NCI-H1436 (cell line): ENCODE results near the gene BDNF.
"Not testable (repeated sequence)": the region's sequence is repeated elsewhere in the genome, so short reads cannot be mapped to it uniquely, and the experiment has no call there.

Source experiments
- DNase-seq: peaks from one replicate; lab custom pipeline; 2025; lab: John Stamatoyannopoulos, UW

BDNF gene

DNA sequence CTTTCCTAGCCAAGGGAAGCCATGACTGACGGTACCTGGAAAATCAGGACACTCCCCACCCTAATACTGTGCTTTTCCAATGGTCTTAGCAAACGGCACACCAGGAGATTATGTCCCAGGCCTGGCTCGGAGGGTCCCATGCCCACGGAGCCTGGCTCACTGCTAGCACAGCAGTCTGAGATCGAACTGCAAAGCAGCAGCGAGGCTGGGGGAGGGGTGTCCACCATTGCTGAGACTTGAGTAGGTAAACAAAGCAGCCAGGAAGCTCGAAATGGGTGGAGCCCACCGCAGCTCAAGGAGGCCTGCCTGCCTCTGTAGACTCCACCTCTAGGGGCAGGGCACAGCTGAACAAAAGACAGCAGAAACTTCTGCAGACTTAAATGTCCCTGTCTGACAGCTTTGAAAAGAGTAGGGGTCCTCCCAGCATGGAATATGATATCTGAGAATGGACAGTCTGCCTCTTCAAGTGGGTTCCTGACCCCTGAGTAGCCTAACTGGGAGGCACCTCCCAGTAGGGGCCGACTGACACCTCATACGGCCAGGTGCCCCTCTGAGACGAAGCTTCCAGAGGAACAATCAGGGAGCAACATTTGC is 34.6 kb downstream of the BDNF start:
- DNase-seq = not testable (repeated sequence)

DNA sequence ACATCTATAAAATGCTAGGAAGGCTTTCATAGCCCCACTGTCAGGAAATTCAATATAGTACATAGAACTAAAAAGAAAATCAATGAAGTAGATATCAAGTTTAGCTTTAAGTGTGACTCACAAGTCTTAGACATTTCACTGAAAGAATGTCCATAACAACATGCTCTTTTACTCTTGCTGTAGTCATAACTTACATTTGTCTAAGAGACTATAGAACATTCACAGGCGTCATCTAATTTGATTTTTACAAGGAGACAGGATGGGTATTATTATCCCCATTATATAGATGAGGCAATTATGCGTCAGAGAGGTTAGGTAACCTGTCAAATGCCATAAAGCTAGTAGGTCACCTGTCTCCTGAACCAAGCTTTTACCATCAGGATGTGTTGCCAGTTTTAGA is 36.9 kb downstream of the BDNF start:
- DNase-seq = no peak

DNA sequence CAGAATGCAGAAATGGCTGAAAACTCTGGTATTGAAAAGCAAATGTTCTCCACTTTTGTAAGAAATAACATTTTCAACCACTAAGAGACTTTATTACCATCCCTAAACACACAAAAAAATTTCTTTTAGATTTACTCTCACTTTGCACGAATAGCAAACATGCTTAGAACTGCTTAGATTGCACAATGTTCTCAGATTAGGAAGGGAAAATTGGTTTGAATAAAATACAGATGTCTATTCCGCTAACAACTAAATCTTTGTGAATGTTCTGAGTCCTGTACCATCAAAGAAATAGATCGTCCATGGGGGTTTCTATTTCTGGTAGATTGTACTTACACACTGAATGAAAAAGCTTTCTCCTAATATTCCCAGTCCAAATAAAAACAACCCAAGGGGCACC is 40.1 kb downstream of the BDNF start:
- no peak for DNase-seq

- DNase-seq = no peak
Observed at GRCh38 chr11:27658535-27659236, 41.6 kb downstream of the BDNF start.

DNA sequence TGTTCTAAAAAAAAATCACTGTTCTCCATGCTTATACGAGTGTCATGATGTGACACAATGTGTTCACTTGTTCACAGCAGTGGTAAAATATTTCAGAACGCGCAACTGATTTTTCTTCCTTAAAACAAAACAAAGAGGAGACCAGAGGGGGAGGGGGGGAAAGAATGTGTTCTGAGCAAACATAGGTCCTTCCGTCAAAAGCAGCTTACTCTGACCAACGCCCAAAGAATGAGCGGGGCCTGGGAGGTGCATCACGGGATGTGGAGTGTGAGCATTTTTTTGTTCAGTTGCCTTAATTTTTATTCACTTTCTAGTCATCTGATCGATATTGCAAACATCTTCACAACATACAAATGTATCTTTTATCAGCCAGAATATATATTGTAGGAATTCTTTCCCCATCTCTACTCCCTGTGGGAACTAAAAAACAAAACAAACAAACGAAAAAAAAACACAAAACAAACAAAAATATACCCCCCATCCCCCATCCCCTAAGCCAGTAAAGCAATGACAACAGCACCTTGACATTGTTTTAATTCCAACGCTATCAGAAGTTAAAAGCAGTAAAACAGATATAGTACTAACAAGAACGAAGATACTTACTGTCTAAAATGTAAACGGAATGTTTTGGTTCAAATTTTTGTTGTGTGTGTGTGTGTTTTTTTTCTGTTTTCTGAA is 43.3 kb downstream of the BDNF start:
- no peak for DNase-seq

DNA sequence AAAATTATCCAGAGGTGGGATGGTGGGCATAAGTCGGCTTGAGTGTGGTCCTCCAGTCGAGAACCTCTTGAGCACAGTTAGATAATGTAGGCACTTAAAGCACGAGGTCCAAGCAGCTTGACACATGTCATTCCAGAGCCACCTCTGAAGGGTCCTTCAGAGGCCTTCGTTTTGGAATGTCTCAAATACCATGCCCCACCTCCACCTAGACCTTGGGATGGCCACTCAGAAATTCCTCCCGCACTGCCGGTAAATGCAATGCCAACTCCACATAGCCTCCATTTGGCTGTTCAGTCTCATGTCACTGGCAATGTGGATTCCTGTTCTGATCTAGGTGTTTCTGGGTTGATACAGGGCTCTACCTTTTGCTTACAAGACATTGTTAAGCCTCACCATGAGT is 43.9 kb downstream of the BDNF start:
- DNase-seq = no peak

DNA sequence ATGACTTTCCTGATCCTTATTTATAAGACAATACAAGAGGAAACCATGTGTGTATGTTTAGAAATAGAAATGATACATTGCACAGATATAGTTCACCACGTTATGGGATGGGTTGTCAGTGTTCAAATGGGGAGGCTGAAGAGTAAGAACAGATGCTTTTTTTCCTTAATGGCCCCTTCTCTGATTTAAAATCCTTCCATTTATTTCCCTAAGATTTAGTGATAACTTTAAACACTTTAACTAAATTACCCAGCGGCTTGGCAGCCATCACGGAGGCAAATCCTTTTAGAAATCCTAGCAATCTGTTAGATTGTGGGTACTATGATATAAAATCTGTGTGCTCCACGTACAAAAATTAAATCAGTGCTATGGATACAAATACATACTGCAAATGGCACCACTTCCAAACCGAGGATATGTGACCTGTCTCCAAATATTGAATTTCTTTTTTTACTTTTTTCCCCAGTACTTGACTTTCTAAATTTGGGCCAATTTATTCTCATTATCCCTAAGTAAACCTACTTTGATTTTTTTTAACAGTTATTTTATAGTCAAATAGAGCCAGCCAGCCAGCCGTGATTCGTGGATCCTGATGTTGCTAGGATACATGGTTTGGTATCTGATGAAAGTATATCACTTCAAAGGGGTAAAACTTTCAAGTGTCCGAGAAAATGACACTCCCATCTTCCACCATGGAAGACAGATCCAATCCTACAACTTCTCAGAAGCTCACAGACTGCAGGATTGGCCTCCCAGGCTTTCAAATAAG is 46.1 kb downstream of the BDNF start:
- no peak for DNase-seq

DNA sequence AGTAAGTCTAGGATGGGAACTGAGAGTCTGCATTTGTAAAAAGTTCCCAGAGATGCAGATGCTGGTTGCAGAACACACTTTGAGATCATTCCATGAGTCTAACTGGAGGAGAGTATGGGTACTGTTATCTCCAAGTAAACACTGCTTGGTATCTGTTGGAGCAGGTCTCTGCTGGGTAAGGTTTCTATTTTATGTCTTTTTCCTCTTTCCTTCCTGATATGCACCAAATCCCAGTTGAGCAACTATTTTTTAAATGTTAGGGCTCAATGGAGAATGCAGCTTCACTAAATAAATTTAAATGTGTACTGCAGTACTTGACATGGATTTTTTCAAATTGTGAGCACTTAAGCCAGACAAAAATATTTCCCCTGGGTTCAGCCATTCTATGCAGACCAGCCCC is 48.5 kb downstream of the BDNF start:
- peak; percentile 12 for DNase-seq

GRCh38 chr11:27650988-27651387 is 49.3 kb downstream of the BDNF start:
- DNase-seq = no peak

DNA sequence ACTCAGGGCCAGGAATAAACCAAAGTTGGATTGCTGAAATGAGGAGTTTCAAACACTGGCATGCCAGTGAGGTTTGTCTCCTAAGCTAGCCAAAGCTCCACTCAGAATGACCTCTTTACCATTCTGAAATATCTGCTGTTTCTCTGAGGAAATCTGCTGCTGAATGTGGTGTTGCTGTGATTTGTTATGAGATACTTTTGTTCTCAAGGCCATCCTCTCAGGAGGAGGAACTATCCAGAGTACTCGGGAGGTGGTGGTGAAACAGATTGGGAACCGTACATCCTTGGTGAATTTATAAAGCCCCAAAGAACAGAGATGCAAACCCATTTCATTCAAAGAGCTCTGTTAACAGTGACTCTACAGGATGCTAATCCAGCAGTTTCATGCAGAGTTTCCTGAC is 50.5 kb downstream of the BDNF start:
- DNase-seq = no peak

GRCh38 chr11:27648840-27649239 is 51.4 kb downstream of the BDNF start:
- no peak for DNase-seq

DNA sequence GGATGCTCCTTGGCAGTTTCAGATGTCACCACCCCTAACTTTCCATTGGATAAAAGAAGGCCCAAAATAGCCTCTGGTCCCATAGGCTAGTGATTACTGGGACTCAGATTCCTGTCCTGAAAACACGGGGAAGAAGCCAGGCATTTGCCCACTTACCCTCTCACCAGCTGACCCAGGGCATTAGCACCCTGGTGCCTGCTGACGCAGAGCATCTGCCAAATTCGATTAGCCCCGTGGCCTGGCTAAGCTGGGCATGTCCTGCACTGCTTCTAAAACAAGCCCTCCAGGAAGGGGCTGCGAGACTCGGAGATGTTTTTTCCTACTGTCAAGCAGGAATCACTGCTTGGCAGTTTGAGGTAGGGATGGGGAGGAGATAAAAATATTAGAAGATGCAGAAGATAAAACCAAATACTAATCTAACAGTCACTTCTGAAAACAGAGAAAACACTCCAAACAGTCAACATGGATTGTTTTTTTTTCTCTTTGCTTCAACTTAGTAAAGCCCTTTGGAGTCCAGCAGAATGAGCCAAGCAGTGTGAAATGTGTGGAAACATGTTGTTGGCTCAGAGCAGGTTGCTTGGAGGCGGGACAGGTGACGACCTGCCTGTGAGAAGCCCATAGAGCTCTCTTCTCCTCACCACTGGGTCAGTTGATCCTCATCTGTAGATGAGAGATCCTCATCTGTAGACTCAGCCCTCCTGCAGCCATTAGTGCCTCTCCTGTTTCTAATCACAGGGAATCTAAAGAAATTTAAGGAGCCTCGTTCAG is 54.0 kb downstream of the BDNF start:
- no peak for DNase-seq

- DNase-seq = no peak
Observed at GRCh38 chr11:27642954-27643353, 57.3 kb downstream of the BDNF start.

- DNase-seq = no peak
Observed at GRCh38 chr11:27640954-27641353, 59.3 kb downstream of the BDNF start.

GRCh38 chr11:27635567-27636037 is 64.7 kb downstream of the BDNF start:
- DNase-seq = peak; percentile 13

GRCh38 chr11:27634776-27635175 is 65.5 kb downstream of the BDNF start:
- DNase-seq = not testable (repeated sequence)

DNA sequence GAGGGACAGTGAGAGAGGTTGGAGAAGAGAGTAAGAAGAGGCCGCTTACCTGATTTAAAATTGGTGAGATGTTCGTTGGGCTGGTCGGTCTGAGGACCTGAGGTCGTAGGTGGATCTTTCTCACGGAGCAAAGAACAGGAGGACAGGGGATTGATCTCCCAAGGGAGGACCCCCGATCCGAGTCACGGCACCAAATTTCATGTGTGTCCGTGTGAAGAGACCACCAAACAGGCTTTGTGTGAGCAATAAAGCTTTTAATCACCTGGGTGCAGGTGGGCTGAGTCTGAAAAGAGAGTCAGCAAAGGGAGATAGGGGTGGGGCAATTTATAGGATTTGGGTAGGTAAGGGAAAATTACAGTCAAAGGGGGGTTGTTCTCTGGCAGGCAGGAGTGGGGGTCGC is 66.0 kb downstream of the BDNF start:
- DNase-seq = not testable (repeated sequence)

GRCh38 chr11:27629023-27629422 is 71.2 kb downstream of the BDNF start:
- DNase-seq = not testable (repeated sequence)

- no peak for DNase-seq
Observed at GRCh38 chr11:27627979-27628378, 72.3 kb downstream of the BDNF start.

GRCh38 chr11:27626938-27627586 is 73.2 kb downstream of the BDNF start:
- DNase-seq = no peak

DNA sequence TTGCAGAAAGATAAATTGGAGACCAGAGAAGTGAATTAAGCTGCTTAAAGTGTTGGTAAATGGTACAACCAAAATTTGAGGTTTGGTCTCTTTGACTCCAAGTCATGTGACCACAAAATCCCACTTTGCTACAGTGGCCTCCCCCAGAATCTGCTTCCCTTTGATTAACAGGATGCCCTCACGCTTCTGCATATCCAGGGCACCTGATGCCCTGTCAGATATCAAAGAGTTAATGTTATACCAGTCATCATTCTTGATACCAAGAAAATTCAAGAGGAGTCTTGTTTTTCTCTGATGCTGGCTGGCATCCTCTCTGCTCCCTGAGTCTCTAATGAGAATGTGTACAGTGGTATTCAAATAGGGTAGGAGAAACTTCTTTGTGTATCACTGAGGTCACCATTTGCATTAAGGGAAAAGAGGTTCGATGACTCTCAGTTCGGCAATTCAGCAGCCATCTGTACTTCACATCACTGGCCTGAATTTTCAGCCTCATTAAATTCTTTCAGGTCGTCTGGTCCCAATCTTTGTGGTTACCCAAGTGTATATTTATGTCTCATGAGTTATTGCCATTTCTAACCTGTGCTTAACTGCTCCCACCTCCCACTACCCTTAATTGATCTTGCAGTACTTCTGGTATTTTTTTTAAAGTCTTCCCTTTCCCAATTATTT is 73.9 kb downstream of the BDNF start:
- DNase-seq = no peak
